Body of pancreas (tissue), 4 donors: ENCODE results near the gene CRACDL. TPM values are rescaled to one million over a fixed set of nuclear protein-coding genes. Genes with fewer than 3 reads are reported as not detected.

Source experiments
- ATAC-seq: fragments of 150-250 bp; one replicate; pipeline ENCODE4 v1.9.1; 2016
- DNase-seq, 4 donors: peaks; one replicate each; pipeline ENCODE4 v3.0.0-alpha.2; 2019
- H3K27ac ChIP-seq, 4 donors: fragments of 200-600 bp; sonication (generic); 1 replicate in 3 of 4; 2 replicates in 1 of 4; pipeline versions ENCODE4 v1.5.1 to v1.6.1; 2016 to 2019; ENCODE audit warnings: mild to moderate bottlenecking in 1 of 4, mixed read lengths in 1 of 4, moderate library complexity in 1 of 4
- H3K27me3 ChIP-seq, 2 donors: fragments of 200-600 bp; sonication (generic); one replicate each; pipeline ENCODE4 v1.6.0; 2016; ENCODE audit warnings: mild to moderate bottlenecking in 1 of 2
- H3K36me3 ChIP-seq, 2 donors: fragments of 200-600 bp; sonication (generic); replicated peaks in 1 of 2; 2 replicates each; pipeline ENCODE4 v1.5.1; 2016; ENCODE audit warnings: low read depth in 2 of 2; ENCODE audit not compliant: insufficient read depth in 1 of 2
- H3K4me1 ChIP-seq: fragments of 200-600 bp; sonication (generic); one replicate; pipeline ENCODE4 v1.6.0; 2016
- H3K4me3 ChIP-seq, 2 donors: fragments of 200-600 bp; sonication (generic); 1 replicate in 1 of 2; 2 replicates in 1 of 2; pipeline ENCODE4 v1.5.1; 2016 to 2019
- H3K9me3 ChIP-seq, 3 donors: fragments of 200-600 bp; sonication (generic); 1 replicate in 2 of 3; 2 replicates in 1 of 3; pipeline ENCODE4 v1.5.1; 2016
- CTCF ChIP-seq, 7 experiments: fragments of 450-650 bp in 4 of 7; fragments of 200-600 bp in 3 of 7; sonication (generic) in 3 of 7; IDR thresholded peaks; one replicate each; pipeline ENCODE4 v1.5.1; 2016 to 2019; ENCODE audit warnings: antibody characterized with exemption in 7 of 7
- POLR2A ChIP-seq, 3 donors: fragments of 450-650 bp; IDR thresholded peaks; one replicate each; pipeline ENCODE4 v1.6.1; 2016; ENCODE audit warnings: antibody characterized with exemption in 3 of 3, mild to moderate bottlenecking in 2 of 3
- WGBS, 2 donors: methylation state at CpG; one replicate each; pipeline ENCODE4 v1.1.5; 2017; 5-methylcytosine and 5-hydroxymethylcytosine counted together
- intact Hi-C: fragments of 100-400 bp; cut with DNase I; formaldehyde crosslinking; loops from one replicate; pipeline ENCODE4 v1.15.1; 2023
- total RNA-seq, 2 donors: library from RNA; depleted of rRNA; stranded (reverse); fragments of >200 nt; gene quantifications; one replicate each; pipeline ENCODE4 v1.1.0, GENCODE V29; 2016

Gene CRACDL
- total RNA-seq, 2 donors from 2014 or later, result 14.8 to 22.1 TPM

- no peaks in the 10 kb centered on the region for H3K9me3 ChIP-seq
- peaks cover 6% of the 10 kb centered on the region for H3K4me1 ChIP-seq
- H3K27me3 ChIP-seq, result no peaks in the 10 kb centered on the region
- H3K27ac ChIP-seq, result no peak overlapping the region
- H3K4me3 ChIP-seq, result no peak overlapping the region
- WGBS, 2 donors, result 87 to 94% methylated on average over 8 to 10 of the region's 10 CpGs
- ATAC-seq (no peak), DNase-seq (no peak)
- intact Hi-C loops, result no loop called here
- TF ChIP-seq POLR2A (IDR thresholded peaks at IDR 0.05) (no peak), CTCF (IDR thresholded peaks at IDR 0.05) (no peak)
- H3K36me3 ChIP-seq, result no peaks in the 10 kb centered on the region
These were observed 52.2 kb downstream of the CRACDL start for GRCh38 chr2:98883780-98884211.

- Histone ChIP-seq H3K9me3 (no peaks in the 10 kb centered on the region), H3K4me1 (peaks cover 6% of the 10 kb centered on the region), H3K4me3 (no peak overlapping the region), H3K27ac (no peak overlapping the region), H3K36me3 (no peaks in the 10 kb centered on the region), H3K27me3 (no peaks in the 10 kb centered on the region)
- DNase-seq, result no peak
- no peak for ATAC-seq
- TF ChIP-seq CTCF (IDR thresholded peaks at IDR 0.05), result no peak
- TF ChIP-seq POLR2A (IDR thresholded peaks at IDR 0.05), result no peak
- WGBS, 2 donors, result 89 to 90% methylated on average over 10 to 11 of the region's 11 CpGs
- intact Hi-C loops, result no loop called here
These were observed 52.9 kb downstream of the CRACDL start for GRCh38 chr2:98882971-98883779.

GRCh38 chr2:98882368-98882767 is 53.7 kb downstream of the CRACDL start:
- H3K27me3 ChIP-seq, result no peaks in the 10 kb centered on the region
- no peaks in the 10 kb centered on the region for H3K36me3 ChIP-seq
- H3K4me1 ChIP-seq, result peaks cover 6% of the 10 kb centered on the region
- H3K9me3 ChIP-seq, result no peaks in the 10 kb centered on the region
- H3K4me3 ChIP-seq, result no peak overlapping the region
- no peak for ATAC-seq
- DNase-seq, result no peak
- no peak overlapping the region for H3K27ac ChIP-seq
- TF ChIP-seq POLR2A (IDR thresholded peaks at IDR 0.05), result no peak
- TF ChIP-seq CTCF (IDR thresholded peaks at IDR 0.05), result no peak
- intact Hi-C loops, result no loop called here
- WGBS, 2 donors, result 99 to 100% methylated on average over 3 of the region's 3 CpGs

- H3K4me1 ChIP-seq, result peaks cover 6% of the 10 kb centered on the region
- no peak overlapping the region for H3K4me3 ChIP-seq
- no peaks in the 10 kb centered on the region for H3K27me3 ChIP-seq
- 90 to 92% methylated on average over 5 to 7 of the region's 7 CpGs for WGBS, 2 donors
- H3K36me3 ChIP-seq, result no peaks in the 10 kb centered on the region
- DNase-seq (no peak), ATAC-seq (no peak)
- intact Hi-C loops, result no loop called here
- TF ChIP-seq POLR2A (IDR thresholded peaks at IDR 0.05), result no peak
- no peak for TF ChIP-seq CTCF (IDR thresholded peaks at IDR 0.05)
- no peaks in the 10 kb centered on the region for H3K9me3 ChIP-seq
- H3K27ac ChIP-seq, result no peak overlapping the region
These were observed 54.8 kb downstream of the CRACDL start for GRCh38 chr2:98881153-98881650.
